HG02840 (cell line): ENCODE results near the gene OR52K2.
"Not testable (repeated sequence)": the region's sequence is repeated elsewhere in the genome, so short reads cannot be mapped to it uniquely, and the experiment has no call there.

ENCODE experiments used
- ATAC-seq: cut with Tn5 transposase; IDR thresholded peaks from one replicate; pipeline ENCODE4 v1.9.1; 2021; ENCODE audit warnings: mild to moderate bottlenecking, moderate library complexity, moderate number of reproducible peaks; ENCODE audit not compliant: unreplicated experiment, low FRiP score

Gene OR52K2

DNA sequence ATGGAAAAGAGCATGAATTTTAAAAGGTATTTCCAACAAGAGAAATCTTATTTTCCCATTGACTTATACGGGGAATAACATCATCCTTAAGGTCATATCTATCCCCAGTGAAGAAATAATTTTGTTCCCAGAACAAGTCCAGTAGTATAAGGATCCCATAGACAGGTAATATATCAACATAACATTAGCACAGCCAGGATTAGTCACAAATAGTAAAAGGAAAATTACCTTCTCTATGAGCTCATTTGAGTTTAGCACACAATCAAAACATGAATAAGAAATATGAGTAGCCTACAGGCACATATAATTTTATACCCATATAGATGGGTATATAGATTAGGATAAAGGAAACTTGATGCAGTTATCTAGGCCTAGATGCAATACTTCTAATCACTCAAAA lies 30.5 kb downstream of the OR52K2 start:
- ATAC-seq: no peak

DNA sequence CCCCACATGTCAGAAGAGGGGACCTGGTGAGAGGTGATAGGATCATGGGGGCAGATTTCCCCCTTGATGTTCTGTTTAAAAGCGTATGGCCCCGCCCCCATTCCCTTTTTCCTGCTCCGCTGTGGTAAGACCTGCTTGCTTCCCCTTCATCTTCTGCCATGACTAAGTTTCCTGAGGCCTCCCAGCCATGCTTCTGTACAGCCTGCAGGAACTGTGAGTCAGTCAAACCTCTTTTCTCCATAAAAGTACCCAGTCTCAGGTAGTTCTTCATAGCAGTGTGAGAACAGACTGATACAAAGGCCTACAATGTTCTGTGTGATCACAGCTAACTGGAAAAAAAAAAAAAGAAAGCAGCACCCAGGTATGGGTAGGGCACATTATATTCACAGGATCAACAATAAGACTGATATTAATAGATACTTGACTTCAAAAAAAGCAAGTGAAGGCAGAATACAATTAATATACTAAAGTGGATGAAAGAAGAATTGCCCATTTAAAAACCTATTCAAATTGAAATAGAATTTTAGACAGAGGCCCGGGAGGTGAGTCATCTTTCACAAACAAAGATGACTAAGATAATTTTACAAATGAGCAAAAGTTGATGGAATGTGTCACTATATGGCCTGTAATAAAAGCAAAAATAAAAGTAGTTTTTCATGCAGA lies 31.6 kb downstream of the OR52K2 start:
- no peak for ATAC-seq

DNA sequence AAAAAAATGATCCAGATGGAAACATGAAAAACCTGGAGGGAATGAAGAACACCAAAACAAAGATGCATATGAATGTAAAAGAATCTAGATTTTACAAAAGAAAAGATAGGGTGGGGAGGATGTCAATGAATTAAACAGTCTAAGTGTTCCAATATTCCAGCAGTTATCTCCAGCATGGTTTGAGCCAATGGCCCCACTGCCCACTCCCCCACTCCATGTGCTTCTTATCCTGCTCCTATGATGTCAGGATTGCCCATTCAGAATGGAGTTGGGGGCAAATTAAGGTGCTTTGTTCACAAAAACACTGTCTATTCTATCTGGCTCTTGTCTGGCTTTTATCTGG lies 32.1 kb downstream of the OR52K2 start:
- no peak for ATAC-seq

DNA sequence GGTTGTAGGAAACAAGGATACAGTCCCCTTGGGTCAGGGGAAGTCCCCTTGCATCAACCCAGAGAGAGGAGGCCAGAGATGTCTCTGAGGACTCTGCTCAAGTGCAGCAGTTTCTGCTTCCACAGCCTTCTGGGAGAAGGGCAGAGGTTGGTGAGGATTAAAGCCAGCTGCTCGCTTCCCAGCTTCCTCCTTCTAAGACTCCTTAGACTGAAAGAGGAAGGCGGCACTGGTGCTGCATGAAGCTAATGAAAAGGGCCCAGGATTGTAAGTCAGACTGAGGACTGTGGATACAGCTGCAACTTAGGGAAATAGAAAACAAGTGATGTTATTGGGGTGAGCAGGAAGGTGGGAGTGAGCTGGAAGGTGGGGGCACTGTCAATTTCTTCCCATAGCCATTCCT lies 33.4 kb downstream of the OR52K2 start, which contains the start of gene OR52K1:
Gene OR52K1 (plus strand): TSS at position 202 of the 400 bp plus-strand sequence. CDS start 6,255 bp downstream, outside the sequence.
- ATAC-seq: no peak

DNA sequence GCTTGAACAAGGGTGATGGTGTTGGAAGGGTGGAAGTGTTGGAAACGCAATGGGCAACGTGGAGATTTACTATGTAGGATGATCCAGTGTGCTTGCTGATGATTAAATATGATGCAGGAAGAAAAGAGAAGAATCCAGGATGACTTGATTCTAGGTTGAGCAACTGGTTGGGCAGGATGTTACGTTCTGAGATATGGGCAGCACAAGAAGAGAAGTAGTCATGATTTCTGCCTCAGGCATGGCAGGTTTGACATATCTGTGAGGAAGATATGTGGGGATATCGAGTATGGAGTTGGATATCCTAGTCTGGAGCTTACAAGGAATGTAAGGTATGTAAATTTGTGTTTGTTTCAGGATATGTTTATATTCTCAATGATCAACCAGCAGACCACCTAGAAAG lies 35.2 kb downstream of the OR52K2 start:
- no peak for ATAC-seq

DNA sequence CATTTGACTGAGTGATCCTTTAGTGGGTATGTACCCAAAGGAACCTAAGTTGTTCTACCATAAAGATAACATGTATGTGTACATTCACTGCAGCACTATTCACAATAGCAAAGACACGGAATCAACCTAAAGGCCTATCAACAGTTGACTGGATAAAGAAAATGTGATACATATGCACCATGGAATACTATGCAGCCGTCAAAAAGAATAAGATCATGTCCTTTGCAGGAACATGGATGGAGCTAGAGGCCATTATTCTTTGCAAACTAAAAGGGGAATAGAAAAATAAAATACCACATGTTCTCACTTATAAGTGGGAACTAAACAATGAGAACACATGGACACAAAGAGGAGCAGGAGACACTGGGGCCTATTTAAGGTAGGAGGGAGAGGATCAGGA lies 42.3 kb downstream of the OR52K2 start:
- not testable (repeated sequence) for ATAC-seq

DNA sequence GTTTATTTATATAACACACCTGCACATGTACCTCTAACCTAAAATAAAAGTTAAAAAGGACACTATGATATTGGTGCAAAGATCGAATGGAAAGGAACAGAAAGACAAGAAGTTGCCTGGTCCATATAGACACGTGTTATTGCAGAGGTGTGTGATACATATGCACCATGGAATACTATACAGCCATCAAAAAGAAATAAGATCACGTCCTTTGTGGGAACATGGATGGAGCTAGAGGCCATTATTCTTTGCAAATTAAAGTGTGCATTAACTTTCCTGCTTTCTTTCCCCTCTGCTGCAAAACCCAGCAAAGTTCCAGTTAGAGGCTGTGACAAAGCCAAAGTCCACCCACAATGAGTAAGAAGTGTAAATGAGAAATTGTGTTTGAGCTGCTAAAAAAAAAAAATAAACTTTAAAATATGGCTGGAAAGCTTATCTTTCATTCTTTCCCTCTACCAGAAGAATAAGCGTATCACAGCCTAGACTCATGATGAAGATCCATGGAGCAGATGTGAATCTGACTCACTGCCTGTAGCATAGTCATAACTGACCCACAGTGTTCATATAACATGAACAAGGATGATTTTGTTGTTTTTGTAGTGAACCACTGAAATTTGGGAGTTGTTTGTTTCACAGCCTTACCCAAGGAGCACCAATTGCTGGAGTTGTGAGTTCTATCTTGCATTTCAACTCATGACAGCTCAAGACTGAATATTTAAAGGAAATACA lies 42.9 kb downstream of the OR52K2 start:
- no peak for ATAC-seq

DNA sequence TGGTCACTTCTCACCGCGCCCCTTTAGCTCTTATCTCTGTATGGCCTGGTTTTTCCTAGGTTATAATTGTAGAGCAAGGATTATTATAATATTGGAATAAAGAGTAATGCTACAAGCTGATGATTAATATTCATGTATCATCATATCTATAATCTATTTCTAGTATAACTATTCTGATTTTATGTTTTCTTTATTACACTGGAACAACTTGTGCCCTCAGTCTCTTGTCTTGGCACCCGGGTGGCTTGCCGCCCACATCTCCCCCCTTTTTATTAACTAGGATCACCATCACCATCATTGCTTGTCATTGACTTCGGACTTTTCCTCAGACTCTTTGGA lies 44.4 kb downstream of the OR52K2 start:
- ATAC-seq: no peak

DNA sequence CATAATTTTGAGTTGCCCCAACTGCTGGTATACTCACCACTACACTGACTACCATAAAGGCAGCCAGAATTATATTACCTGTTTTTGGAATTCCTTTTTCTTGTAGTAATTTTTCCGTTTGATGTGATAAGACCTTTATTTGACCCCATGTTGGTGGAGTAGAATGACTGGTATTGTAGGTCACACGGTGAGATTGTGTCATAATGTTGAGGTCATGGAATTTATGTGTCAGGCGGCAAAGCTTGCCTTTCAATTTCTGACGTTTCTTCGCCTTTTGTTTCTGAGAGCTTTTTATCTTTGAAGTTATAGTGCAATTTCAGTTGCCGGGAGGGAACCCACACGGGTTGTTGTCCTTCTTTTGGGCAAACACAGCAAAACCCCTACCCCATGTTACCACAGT lies 46.4 kb downstream of the OR52K2 start:
- no peak for ATAC-seq

DNA sequence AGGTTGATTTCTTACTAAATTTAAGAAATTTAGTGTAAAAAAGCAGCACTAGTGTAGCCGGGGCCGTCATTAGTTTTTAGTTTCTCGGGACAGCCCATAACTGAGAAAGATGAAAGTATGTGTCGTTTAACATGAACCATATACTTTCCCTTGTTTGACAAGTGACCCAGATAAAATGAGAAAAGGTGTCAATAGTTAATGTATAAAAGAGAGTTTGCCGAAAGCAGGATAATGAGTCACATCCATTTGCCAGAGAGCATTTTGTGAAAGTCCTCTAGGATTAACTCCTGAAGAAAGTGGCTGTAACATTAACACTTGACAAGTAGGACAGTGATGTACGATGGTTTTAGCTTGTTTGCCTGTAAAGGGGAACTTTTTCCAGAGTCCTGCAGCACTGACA lies 46.9 kb downstream of the OR52K2 start:
- ATAC-seq: no peak

DNA sequence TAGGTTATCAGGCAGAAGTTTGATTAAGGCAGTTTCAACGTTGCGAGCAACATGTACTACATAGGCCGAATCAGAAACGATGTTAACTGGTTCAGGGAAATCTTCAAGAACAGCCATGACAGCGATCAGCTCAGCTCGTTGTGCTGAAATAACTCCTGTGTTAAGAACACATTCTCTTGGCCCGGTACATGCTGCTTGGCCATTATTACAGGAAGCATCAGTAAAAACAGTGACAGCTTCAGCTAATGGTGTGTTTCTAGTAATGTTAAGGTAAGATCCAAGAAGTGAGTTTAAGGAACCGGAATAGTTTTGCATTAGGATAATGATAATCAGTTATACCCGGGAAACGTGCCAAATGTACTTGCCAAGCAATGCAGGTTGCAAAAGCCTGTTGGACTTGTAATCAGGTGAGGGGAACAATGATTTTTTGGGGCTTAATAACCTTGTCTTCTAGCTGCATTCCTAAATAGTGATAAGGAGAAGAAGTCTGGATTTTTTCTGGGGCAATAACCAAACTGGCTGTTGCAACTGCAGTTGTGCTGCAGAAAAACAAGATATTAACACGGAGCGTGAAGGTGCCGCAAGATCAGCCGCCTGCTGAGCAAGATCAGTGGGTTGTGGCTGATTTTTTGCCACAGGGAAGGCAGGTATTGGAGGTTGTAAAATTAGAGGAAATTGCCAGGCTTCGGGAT lies 47.6 kb downstream of the OR52K2 start:
- no peak for ATAC-seq
